Measurements from ENCODE around the gene ZBTB5.

DNA sequence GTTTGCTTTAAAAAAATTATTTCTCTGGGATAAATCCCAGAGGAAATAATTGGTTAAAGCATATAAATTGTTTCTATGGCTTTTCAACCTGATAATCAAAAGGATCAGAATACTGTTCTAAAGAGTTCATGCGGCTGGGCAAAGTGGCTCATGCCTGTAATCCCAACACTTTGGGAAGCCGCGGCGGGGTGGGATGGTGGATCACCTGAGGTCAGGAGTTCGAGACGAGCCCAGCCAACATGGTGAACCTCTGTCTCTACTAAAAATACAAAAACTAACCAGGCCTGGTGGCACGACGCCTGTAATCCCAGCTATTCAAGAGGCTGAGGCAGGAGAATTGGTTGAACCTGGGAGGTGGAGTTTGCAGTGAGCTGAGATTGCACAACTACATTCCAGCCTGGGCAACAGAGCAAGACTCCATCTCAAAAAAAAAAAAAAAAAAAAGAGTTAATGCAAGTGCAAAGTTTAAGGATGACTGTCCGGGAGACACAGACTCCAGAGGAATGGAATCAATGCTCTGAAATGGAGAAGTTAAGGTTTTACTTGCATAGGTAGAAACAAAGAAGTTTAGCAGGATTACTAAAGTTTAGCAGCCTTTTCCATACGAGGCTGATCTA is 59.4 kb downstream of the ZBTB5 start:
- TF ChIP-seq, protein P1, sequence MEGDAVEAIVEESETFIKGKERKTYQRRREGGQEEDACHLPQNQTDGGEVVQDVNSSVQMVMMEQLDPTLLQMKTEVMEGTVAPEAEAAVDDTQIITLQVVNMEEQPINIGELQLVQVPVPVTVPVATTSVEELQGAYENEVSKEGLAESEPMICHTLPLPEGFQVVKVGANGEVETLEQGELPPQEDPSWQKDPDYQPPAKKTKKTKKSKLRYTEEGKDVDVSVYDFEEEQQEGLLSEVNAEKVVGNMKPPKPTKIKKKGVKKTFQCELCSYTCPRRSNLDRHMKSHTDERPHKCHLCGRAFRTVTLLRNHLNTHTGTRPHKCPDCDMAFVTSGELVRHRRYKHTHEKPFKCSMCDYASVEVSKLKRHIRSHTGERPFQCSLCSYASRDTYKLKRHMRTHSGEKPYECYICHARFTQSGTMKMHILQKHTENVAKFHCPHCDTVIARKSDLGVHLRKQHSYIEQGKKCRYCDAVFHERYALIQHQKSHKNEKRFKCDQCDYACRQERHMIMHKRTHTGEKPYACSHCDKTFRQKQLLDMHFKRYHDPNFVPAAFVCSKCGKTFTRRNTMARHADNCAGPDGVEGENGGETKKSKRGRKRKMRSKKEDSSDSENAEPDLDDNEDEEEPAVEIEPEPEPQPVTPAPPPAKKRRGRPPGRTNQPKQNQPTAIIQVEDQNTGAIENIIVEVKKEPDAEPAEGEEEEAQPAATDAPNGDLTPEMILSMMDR (IDR thresholded peaks at IDR 0.05 in 4 of 5, conservative IDR thresholded peaks at IDR 0.05 in 1 of 5): no peak
- no peak for TF ChIP-seq POLR2A (IDR thresholded peaks at IDR 0.05)

Measured in gastrocnemius medialis (tissue), 4 donors.